Stimulated activated CD4-positive, alpha-beta T cell treated with anti-CD3 and anti-CD28 coated beads, Interleukin-4, amount 100 ng/mL, for 1 hour (primary cell): Measurements from ENCODE around the gene HBS1L.
"Not testable (repeated sequence)": the region's sequence is repeated elsewhere in the genome, so short reads cannot be mapped to it uniquely, and the experiment has no call there.

Experiments
- DNase-seq: peaks from one replicate; pipeline ENCODE4 v3.0.0-alpha.2; 2020

The HBS1L gene

DNA sequence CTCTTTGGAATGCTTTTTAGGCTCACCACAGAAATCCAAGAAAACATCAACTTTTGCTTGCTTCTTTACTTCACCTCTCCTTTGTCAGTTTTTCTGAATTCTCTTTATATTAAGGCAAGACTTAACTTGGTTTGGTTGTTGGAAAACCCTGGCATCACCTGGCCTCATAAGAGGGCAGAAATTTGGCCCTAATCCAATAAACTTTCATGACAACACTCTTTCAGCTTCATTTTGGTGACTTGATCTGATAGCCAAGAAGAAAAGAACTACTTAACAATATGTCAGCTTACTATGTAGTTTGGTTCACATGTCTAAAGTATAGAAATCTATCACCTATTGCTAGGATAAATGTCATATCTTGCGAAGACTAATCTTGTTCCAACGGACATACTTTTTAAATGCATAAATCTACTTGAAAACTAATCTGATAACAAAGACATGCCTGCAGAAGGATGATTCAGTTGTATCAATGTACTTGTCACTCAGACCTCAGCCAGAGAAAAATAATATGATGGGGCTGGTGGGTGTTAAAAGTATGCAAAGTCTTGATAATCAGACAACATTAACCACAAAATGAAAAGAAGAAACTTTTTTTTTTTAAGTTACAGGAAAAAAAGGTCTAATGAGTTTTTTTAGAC, 19.3 kb upstream of the HBS1L start:
- DNase-seq: no peak

DNA sequence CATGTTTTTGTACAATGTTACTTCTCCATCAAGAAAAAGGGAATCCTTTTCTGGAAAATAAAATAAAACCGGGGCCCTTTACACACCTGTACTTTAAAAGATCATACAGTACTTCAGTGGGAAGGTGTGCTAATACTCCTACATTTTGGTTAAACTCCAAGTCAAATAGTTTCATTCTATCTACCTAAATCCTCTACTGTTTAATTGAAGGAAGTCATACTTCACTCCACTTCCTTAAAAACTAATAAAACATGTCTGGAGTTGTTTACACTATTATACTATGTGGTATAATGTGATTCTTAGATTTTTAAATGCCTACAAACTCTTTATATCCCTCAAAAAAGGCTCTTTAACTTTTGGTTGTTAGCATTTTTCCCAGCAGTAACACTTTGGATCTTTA, 18.6 kb upstream of the HBS1L start:
- no peak for DNase-seq

DNA sequence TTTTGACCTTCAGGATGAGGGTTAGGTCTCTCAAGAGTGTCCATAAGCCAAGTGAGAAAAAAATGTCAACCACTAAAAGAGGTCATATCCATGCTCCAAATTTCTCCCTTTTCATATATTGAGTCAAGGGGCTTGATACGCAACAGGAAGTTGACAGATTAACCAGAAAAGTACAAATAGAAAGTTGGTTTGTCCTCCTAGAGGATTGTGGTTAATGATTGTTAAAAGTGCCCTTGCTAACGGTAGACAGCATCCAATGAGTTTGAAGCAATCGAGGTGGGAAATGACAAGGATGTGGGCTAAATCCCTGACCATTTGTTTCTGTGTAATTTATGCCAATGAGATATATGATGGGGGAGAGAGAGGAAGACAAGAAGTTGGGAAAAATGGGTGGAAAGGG, 18.1 kb upstream of the HBS1L start:
- DNase-seq: no peak

DNA sequence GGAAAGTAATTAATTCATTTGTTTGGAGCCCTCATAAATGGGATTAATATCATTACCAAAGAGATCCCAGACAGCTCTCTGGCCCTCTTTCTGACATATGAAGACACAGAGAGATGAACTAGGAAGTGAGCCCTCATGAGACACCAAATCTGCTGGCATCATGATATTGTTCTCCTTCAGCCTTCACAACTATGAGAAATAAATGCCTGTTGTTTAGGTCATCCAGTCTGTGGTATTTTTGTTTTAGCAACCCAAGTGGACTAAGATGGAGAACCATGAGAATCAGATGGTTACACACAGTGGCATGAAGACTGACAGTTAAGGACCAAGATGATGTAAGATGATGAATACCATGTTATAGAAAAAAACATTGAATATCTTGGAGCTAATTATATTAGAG, 16.9 kb upstream of the HBS1L start:
- DNase-seq: no peak

DNA sequence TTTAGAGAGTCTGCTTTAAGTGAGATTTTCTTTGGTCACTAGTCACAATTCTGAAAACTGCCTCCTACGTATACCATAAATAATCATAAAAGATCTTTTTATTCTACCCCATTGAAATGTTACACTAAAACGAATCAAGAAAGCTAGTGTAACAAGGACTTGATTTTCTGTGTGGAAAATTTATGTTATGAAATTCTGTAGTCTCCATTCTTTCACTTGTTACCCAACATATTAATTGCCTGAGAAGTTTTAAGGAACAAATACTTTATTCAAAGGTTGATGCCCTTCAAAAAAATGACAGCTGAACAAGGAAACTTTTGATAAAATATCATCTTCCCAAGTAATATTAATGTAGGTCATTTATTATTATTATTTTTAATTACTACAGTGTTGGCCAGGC, 13.3 kb upstream of the HBS1L start:
- DNase-seq: no peak

DNA sequence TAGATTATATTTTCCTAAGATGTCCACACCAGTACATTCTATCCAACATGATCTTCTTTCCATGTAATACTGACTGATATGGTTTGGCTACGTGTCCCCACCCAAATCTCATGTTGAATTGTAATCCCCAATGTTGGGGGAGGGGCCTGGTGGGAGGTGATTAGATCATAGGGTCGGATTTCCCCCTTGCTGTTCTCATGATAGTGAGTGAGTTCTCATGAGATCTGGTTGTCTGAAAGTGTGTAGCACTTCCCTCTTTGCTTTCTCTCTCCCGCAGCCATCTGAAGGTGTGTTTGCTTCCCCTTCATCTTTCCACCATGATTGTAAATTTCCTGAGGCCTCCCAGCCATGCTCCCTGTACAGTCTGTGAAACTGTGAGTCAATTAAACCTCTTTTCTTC, 12.2 kb upstream of the HBS1L start:
- DNase-seq: no peak

DNA sequence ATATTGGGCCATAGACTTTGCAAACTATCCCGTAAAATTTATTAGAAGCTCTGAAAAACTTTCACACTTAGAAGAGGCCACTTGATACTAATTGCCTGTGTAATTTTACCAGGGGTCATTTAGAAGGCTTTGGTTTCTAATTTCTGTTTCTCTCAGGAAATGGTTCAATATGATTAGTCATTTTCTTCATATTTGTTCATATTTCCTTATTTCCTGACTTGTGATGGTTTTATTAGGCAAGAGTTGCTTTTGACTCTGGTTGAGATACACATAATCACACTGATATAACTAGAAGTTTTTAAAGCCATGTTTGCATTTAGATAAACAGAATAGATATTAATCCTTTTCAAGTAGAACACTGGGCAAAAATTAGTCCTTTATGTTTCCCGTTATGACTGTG, 11.8 kb upstream of the HBS1L start:
- DNase-seq: no peak

DNA sequence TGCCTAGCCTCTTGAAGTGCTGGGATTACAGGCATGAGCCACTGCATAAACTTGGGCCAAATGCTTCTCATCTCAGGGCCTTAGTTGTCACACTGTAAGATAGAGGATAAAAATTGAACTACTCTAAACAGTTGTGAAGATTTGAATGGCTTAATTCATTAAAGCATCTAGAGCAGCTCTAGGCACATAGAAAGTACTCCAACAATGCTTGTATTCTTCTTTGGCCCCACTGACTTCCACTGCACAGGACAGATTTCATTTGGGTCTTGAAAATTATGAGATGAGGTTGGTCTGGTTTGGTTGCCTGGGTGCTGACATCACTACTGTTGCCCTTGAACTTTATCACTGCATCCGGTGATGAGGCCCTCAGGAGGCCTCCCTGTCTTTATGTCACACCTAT, 10.0 kb upstream of the HBS1L start:
- no peak for DNase-seq

DNA sequence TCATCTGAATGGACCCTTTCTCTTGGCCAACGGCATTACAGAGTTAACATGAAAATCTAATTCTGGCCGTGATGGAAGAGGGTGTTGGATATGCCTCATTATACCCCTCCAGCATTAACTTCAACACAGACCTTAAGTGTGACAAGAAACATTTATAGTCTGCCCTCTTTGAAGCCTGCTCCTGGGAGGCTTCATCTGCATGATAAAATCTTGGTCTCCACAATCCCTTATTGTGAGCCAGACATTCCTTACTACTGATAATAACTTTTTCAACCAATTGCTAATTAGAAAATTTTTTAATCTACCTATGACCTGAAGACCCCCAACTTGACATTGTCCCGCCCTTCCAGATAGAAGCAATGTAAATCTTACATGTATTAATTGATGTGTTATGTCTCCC, 9.3 kb upstream of the HBS1L start:
- no peak for DNase-seq

DNA sequence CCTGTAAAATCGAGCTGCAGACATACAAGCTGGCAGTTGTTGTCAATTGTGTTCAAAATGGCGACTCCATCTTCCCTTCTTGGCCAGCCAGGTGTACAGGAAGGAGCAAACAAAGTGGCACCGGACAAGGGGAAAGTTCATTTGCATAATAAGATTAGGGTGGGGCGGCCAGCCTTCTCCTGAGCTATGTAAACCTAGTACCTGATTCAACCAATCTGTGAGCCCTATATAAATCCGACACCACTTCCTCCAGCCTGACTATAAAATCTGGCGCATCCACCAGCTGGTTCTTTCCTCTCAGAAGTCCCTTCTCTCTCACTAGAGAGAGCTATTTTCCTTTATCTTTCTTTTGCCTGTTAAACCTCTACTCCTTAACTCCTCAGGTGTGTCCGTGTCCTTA, 8.1 kb upstream of the HBS1L start:
- no peak for DNase-seq

DNA sequence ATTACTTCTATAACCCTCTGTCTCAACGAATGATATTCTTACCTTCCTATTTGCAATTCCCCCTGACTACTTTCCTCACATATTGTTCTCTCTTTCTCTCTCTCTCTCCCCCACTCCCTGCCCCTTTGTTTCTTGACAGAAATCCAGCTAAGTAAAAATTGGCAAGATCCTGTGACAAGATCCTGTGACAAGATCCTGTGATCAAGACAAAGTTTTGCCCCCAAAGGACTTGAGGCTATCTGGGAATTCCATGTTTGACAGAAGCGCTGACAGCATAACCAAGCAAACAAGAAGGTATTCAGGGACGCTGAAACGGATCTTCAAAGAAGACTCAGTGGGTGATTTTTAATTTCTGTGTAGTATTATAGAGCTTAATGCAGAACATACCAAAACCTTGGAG, 5.5 kb upstream of the HBS1L start:
- DNase-seq: no peak

DNA sequence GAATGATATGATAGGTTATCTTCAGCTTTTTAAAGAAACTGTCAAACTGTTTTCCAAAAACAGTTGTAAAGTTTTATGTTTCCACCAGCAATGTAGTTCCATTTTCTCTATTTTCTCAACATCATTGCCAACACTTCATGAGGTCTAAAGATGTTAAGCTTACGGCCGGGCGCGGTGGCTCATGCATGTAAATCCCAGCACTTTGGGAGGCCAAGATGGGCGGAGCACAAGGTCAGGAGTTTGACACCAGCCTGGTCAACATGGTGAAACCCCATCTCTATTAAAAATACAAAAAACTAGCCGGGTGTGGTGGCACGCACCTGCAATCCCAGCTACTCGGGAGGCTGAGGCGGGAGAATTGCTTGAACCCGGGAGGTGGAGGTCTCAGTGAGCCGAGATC, 3.7 kb upstream of the HBS1L start:
- not testable (repeated sequence) for DNase-seq

DNA sequence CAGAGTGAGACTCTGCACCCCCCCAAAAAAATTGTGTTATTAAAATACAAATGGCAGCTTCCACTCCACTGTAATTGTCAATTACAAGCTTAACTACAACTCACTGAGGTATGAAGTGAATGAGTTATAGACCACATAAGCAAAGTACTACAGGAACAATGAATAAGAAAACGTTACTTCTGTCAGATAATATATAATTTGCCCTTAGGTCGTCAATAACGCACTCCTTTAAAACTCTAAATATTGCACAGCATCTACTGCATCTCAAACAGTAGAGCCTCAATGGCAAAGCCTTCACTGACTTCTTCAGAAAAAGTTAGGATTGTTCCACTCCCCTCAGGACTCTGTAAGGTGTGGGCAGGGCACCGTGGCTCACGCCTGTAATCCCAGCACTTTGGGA, 2.0 kb upstream of the HBS1L start:
- DNase-seq: no peak

DNA sequence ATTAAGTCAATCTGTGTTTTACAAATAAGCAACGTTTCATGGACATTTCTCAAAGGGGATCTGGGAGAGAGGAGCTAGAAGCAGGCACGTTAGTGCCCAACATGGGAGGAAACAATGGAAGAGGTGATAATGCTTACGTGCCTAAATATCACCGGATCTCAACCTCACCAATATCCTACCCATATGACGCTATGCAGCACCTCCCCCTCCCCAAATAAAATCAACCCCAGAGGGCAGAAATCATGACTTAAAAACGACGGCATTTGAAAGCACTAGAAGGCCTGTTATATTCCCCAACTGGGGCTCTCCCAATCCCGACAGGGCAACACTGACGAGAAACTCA, 425 bp downstream of the HBS1L start:
- no peak for DNase-seq

DNA sequence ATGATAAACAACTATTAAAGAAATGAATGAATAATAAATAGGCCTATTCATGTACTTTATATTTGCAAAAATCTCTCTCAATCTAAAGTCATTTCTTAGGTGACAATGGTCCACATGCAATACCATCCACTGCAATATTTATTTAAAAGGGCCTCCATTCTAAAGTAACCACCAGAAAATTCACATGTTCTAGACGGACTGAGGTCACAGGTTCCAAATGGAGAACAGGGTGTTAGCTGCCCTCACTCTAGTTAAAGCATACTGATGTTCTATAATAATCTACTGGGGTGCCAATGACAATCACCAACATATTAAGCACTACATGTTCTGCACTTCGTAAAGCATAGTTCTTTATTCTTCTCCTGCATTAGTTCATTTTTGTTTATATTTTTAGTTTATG, 1.2 kb downstream of the HBS1L start:
- no peak for DNase-seq

DNA sequence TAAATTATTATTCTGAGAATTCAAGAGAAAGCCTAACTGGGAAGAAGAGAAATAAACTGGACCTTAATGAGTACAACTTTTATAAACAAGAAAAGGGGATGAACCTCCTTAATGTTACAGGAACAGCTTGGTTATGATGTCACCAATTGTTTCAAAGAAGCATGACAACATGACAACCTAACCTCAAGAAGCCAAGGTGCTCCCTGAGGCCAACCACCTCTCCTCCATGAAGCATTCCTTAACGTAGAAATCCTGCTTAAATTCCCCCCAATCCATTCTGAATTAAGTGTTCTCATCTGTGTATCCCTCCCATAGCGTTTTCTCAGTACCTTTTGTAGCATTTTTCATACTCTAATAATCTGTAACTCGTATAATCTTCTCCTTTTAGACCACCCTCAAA, 1.7 kb downstream of the HBS1L start:
- no peak for DNase-seq

DNA sequence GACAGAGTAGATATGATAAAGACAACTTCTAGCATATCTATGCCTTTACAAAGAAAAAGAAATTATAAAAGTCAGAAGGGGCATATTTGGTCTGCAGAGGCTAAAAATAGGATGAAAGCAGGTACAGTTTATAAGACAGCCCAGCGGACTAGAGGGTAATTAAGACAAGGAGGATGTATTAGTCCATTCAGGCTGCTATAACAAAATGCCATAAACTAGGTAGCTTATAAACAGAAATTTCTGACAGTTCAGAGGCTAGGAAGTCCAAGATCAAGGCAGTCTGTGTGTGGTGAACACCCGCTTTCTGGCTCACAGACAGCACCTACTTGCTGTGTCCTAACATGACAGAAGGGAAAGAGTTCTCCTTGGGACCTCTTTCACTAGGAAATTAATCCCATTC, 5.7 kb downstream of the HBS1L start:
- no peak for DNase-seq

DNA sequence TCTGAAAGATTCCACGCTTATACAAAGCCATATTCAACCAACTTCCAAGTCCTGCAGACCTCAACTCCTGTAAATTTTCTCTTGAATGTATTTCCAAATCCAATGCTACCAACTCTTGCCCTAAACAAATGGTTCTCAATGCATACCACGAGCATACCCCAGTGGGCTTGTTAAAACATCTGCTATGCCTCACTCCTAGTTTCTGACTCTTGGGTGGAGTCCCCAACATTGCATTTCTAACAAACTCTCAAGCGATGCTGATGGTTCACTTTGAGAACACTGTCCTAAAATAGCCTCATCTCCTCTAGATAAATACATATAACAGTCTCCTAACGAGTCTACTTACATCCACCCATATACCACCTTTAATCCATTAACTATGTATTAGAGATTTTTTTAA, 7.3 kb downstream of the HBS1L start:
- no peak for DNase-seq

DNA sequence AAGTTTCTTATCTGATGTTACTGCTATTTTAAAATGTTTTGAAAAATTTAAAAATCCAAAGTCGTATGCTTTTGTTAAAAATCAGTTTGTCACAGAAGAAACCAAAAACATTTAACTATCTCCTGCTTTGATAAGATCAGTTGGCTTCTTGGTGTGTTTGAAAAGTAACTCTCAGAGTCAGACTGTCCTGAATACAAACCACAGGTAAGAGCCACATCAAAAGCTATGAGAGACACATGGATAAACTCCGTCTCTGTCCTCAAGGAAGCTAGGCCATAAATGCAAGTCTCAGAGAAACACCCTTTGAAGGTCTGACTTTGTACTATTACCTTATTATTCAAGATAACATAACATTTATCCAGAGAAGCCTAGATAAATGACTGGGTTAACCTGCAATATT, 7.7 kb downstream of the HBS1L start:
- no peak for DNase-seq

DNA sequence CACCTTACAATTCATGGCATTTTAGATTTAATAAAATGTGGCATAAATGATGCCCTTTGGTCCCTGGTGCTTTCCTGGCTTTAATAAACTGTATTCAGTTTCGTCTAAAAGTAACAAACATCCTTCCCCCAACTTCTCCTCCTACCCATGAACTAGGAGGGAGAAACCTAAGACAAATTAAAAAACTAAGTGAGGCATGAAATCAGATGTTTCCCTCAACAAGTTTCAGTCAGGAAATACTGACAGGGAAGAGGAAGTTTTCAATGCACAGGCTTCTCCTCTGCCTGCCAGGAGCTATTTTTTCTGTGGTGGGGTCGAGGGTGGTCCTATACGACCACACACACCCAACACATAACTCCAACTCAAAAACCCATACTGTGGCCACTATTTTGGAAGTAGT, 10.0 kb downstream of the HBS1L start:
- DNase-seq: no peak

DNA sequence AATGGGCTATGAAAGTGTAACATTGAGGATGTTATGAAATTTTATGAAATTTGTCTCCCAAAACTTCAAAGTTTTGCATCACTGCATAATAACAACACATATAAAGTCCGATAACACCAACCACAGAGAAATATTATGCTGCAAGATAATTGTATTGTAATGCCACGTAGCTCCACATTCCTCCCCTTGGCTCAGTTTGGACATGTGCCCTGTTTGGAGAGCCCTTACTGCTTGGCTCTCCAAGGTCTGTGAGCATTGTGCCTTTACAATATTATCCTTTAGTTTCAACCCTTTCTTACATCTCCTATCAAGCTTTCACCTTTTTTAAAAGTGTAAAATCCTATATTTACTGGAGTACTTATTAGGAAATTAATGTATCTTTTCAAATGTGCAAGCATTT, 10.8 kb downstream of the HBS1L start:
- DNase-seq: no peak

DNA sequence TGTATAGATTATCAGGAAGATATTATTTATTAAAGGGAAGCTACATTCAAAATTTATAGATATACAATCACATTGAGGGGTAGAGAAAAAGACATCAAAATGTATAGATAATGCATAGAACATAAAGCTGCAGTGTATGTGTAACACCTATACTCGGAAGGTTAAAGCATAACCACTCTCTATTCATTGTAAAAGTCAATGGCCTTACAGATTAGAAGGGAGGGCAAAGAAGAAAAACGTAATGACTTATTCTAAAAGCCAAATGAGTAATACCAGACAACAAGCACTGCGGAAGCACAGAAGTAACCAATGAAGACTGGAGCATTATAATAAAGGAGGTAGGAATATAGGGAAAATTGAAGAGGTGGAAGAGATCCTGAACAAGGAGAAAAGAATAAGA, 11.3 kb downstream of the HBS1L start:
- DNase-seq: no peak

DNA sequence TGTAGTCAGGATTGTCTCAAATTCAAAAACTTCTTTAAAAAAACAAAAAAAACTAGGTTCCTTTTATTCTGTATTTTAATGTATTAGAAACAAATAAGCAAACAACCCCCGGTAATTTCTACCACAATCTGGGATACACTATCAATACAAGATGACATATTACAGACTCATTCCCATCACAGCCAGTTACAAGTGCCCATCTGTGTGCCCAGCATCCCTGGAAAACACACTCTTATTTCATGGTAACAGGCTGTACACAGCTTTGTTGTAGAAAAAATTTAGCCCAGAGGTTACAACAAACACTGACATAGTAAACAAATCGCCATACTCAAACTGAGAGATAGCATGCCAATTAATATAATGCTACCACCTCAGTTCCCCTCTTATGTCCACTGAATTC, 16.3 kb downstream of the HBS1L start:
- DNase-seq: no peak

DNA sequence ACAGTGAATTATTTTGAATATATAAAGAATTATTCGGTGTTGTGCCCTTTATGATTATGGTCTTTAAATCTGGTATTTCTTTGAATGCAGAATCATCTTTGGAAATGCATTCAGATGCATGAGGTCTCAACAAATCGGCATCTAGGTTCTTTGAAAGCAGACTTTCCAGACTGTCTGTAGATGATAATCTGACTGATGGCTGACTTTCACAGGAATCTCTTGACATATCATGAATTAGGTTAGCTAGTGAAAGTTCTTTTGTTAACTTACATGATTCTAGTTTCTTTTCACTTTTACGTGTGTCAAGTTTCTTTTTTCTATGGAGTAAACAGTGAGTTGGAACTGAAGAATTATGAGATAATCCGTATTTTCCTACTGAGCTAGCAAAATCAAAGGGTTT, 17.1 kb downstream of the HBS1L start:
- no peak for DNase-seq

DNA sequence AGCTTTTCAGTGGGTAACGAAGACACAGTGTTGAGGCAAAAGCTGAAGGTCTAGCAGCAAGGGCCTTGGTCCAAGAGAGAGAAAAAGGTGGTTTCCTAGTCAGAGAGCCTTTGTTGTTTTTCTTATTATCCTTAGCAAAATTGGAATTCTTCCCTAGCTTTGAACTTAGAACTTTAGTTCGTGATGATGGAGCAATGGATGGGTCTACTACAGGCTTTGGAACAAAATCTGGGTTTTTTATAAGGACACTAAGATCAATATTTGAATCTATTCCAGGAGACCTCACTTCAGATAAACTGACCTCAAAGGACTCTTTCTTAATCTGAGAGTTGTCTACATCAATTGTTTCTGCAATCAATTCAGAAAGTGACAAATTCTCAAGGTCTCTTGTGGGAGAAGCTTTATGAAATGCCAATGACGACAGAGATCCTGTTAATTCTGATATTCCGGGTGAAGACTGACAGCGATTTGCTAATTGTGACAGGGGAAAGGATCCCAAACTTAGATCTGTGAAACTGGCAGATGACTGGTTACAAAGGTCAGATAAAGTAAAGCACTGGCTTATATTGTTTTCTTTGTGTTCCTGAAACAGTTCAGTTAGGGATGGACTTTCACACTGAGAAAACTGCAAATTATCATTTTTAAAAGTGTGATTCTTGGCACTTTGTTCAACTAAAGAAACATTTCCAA, 17.7 kb downstream of the HBS1L start:
- no peak for DNase-seq

DNA sequence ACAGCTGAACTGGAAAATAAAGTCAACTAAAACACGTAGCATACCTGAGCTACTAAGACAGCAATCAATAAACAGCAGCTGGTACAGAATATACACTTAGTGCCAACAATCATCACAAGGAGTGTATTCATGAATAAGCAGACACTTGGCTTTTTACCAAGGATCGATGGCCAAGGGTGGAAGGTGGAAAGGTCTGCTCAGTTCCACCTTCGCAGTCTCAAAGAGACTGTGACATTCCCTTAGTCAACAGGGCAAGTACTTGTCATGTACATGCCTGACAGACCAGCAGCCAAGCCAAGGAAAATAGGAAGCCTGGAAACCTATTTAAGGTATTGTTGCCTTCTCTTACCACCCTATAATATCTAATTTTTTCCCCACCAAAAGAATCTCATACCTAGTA, 21.4 kb downstream of the HBS1L start:
- no peak for DNase-seq
